NT2/D1 (cell line): Measurements from ENCODE around the gene ARFGAP3.

Experiments used
- YY1 ChIP-seq: IDR thresholded peaks from 2 replicates; pipeline ENCODE4 v1.6.1; 2011; ENCODE audit not compliant: insufficient read length, insufficient read depth
- ZNF274 ChIP-seq: IDR thresholded peaks from 2 replicates; pipeline ENCODE4 v1.6.1; 2011; ENCODE audit warnings: mild to moderate bottlenecking, low read depth, low read length

GRCh38 chr22:42799461-42800405, 57.3 kb downstream of the ARFGAP3 start:
- TF ChIP-seq ZNF274 = no peak
- TF ChIP-seq YY1 = no peak
